Central memory CD8-positive, alpha-beta T cell (primary cell): ENCODE data around the gene YKT6.

Experiments
- ATAC-seq: fragments of 150-1000 bp; cut with Tn5 transposase; replicated peaks from 2 replicates; pipeline ENCODE4 v1.10.0; 2022; ENCODE audit warnings: mild to moderate bottlenecking, moderate FRiP score, moderate number of reproducible peaks; ENCODE audit not compliant: poor library complexity, severe bottlenecking; ENCODE audit errors: extremely low read depth
- DNase-seq, 2 donors: peaks; one replicate each; pipeline ENCODE4 v3.0.0; 2021; ENCODE audit warnings: low spot score in 2 of 2
- H3K27ac Mint-ChIP-seq: one replicate; pipeline ENCODE4 v1.8.0; 2022; ENCODE audit warnings: low read depth, mild to moderate bottlenecking, moderate library complexity, mixed read lengths
- H3K27me3 Mint-ChIP-seq: one replicate; pipeline ENCODE4 v1.8.0; 2022; ENCODE audit warnings: mixed read lengths
- H3K36me3 Mint-ChIP-seq: one replicate; pipeline ENCODE4 v1.8.0; 2022; ENCODE audit warnings: mild to moderate bottlenecking, moderate library complexity, mixed read lengths; ENCODE audit not compliant: insufficient read depth
- H3K4me1 Mint-ChIP-seq: one replicate; pipeline ENCODE4 v1.8.0; 2022; ENCODE audit warnings: mixed read lengths
- H3K4me3 Mint-ChIP-seq: one replicate; pipeline ENCODE4 v1.8.0; 2022; ENCODE audit warnings: mild to moderate bottlenecking, moderate library complexity, mixed read lengths
- H3K9me3 Mint-ChIP-seq: one replicate; pipeline ENCODE4 v1.8.0; 2022; ENCODE audit warnings: mixed read lengths

The YKT6 gene

GRCh38 chr7:44227911-44228310 lies 27.1 kb downstream of the YKT6 start:
- H3K27me3 Mint-ChIP-seq: peaks cover 28% of the 10 kb centered on the region
- no peaks in the 10 kb centered on the region for H3K4me1 Mint-ChIP-seq
- no peaks in the 10 kb centered on the region for H3K36me3 Mint-ChIP-seq
- no peak overlapping the region for H3K4me3 Mint-ChIP-seq
- no peak overlapping the region for H3K27ac Mint-ChIP-seq
- H3K9me3 Mint-ChIP-seq: no peaks in the 10 kb centered on the region
- DNase-seq (no peak), ATAC-seq (no peak)

GRCh38 chr7:44228571-44229350 lies 28.0 kb downstream of the YKT6 start:
- Mint-ChIP-seq H3K4me1 (no peaks in the 10 kb centered on the region), H3K27ac (no peak overlapping the region), H3K9me3 (no peaks in the 10 kb centered on the region), H3K4me3 (no peak overlapping the region), H3K27me3 (peaks cover 23% of the 10 kb centered on the region), H3K36me3 (no peaks in the 10 kb centered on the region)
- no peak for DNase-seq
- no peak for ATAC-seq

- Mint-ChIP-seq H3K9me3 (no peaks in the 10 kb centered on the region), H3K4me3 (no peak overlapping the region), H3K4me1 (no peaks in the 10 kb centered on the region), H3K36me3 (no peaks in the 10 kb centered on the region), H3K27me3 (peaks cover 15% of the 10 kb centered on the region), H3K27ac (no peak overlapping the region)
- ATAC-seq (no peak), DNase-seq (no peak)
These were observed 28.8 kb downstream of the YKT6 start for GRCh38 chr7:44229546-44230105.

- DNase-seq (no peak), ATAC-seq (no peak)
- peaks cover 13% of the 10 kb centered on the region for H3K27me3 Mint-ChIP-seq
- H3K4me3 Mint-ChIP-seq: no peak overlapping the region
- H3K4me1 Mint-ChIP-seq: no peaks in the 10 kb centered on the region
- H3K36me3 Mint-ChIP-seq: no peaks in the 10 kb centered on the region
- H3K27ac Mint-ChIP-seq: no peak overlapping the region
- no peaks in the 10 kb centered on the region for H3K9me3 Mint-ChIP-seq
These were observed 29.5 kb downstream of the YKT6 start for GRCh38 chr7:44230286-44230685.

- Mint-ChIP-seq H3K4me1 (no peaks in the 10 kb centered on the region), H3K27me3 (peaks cover 10% of the 10 kb centered on the region), H3K4me3 (no peak overlapping the region), H3K36me3 (no peaks in the 10 kb centered on the region), H3K9me3 (no peaks in the 10 kb centered on the region), H3K27ac (no peak overlapping the region)
- DNase-seq (no peak), ATAC-seq (no peak)
These were observed 30.3 kb downstream of the YKT6 start for GRCh38 chr7:44231088-44231487.

- DNase-seq (no peak), ATAC-seq (no peak)
- no peaks in the 10 kb centered on the region for H3K36me3 Mint-ChIP-seq
- no peak overlapping the region for H3K27ac Mint-ChIP-seq
- no peaks in the 10 kb centered on the region for H3K9me3 Mint-ChIP-seq
- H3K4me1 Mint-ChIP-seq: no peaks in the 10 kb centered on the region
- H3K4me3 Mint-ChIP-seq: no peak overlapping the region
- H3K27me3 Mint-ChIP-seq: peaks cover 14% of the 10 kb centered on the region
These were observed 31.6 kb downstream of the YKT6 start for GRCh38 chr7:44232396-44232795.

- DNase-seq (no peak), ATAC-seq (no peak)
- H3K4me3 Mint-ChIP-seq: no peak overlapping the region
- H3K27ac Mint-ChIP-seq: no peak overlapping the region
- H3K9me3 Mint-ChIP-seq: no peaks in the 10 kb centered on the region
- H3K27me3 Mint-ChIP-seq: peaks cover 14% of the 10 kb centered on the region
- no peaks in the 10 kb centered on the region for H3K4me1 Mint-ChIP-seq
- H3K36me3 Mint-ChIP-seq: no peaks in the 10 kb centered on the region
These were observed 32.3 kb downstream of the YKT6 start for GRCh38 chr7:44232901-44233715.

- no peak overlapping the region for H3K27ac Mint-ChIP-seq
- H3K36me3 Mint-ChIP-seq: no peaks in the 10 kb centered on the region
- no peak overlapping the region for H3K4me3 Mint-ChIP-seq
- ATAC-seq: no peak
- H3K9me3 Mint-ChIP-seq: no peaks in the 10 kb centered on the region
- no peaks in the 10 kb centered on the region for H3K4me1 Mint-ChIP-seq
- DNase-seq: no peak
- peaks cover 14% of the 10 kb centered on the region for H3K27me3 Mint-ChIP-seq
These were observed 34.3 kb downstream of the YKT6 start for GRCh38 chr7:44235066-44235465.

- no peaks in the 10 kb centered on the region for H3K9me3 Mint-ChIP-seq
- H3K4me1 Mint-ChIP-seq: no peaks in the 10 kb centered on the region
- no peak for DNase-seq
- H3K4me3 Mint-ChIP-seq: no peak overlapping the region
- no peak overlapping the region for H3K27ac Mint-ChIP-seq
- H3K36me3 Mint-ChIP-seq: no peaks in the 10 kb centered on the region
- peaks cover 14% of the 10 kb centered on the region for H3K27me3 Mint-ChIP-seq
- ATAC-seq: no peak
These were observed 35.0 kb downstream of the YKT6 start for GRCh38 chr7:44235582-44236332.

GRCh38 chr7:44236333-44236728 lies 35.6 kb downstream of the YKT6 start:
- Mint-ChIP-seq H3K27me3 (peaks cover 14% of the 10 kb centered on the region), H3K27ac (no peak overlapping the region), H3K4me3 (no peak overlapping the region), H3K9me3 (no peaks in the 10 kb centered on the region), H3K36me3 (no peaks in the 10 kb centered on the region), H3K4me1 (no peaks in the 10 kb centered on the region)
- ATAC-seq (no peak), DNase-seq (no peak)

GRCh38 chr7:44237696-44238095 lies 36.9 kb downstream of the YKT6 start:
- no peak for ATAC-seq
- Mint-ChIP-seq H3K4me3 (no peak overlapping the region), H3K36me3 (no peaks in the 10 kb centered on the region), H3K27ac (no peak overlapping the region), H3K9me3 (no peaks in the 10 kb centered on the region), H3K4me1 (no peaks in the 10 kb centered on the region), H3K27me3 (peaks cover 14% of the 10 kb centered on the region)
- no peak for DNase-seq

- peaks cover 14% of the 10 kb centered on the region for H3K27me3 Mint-ChIP-seq
- no peak overlapping the region for H3K4me3 Mint-ChIP-seq
- no peaks in the 10 kb centered on the region for H3K36me3 Mint-ChIP-seq
- DNase-seq (no peak), ATAC-seq (no peak)
- no peaks in the 10 kb centered on the region for H3K4me1 Mint-ChIP-seq
- H3K9me3 Mint-ChIP-seq: no peaks in the 10 kb centered on the region
- H3K27ac Mint-ChIP-seq: no peak overlapping the region
These were observed 37.4 kb downstream of the YKT6 start for GRCh38 chr7:44238116-44238695.
